SK-N-SH treated with all-trans-retinoic acid at 6 μM for 48 hours (cell line): ENCODE results near the gene ANKRD28.

Experiments
- ESRRG ChIP-seq: fragments of 250-450 bp; sonication (Bioruptor Pico); IDR thresholded peaks from 2 replicates; pipeline ENCODE4 v1.6.1; 2021; ENCODE audit warnings: mild to moderate bottlenecking
- PATZ1 ChIP-seq: fragments of 250-450 bp; sonication (Bioruptor Pico); IDR thresholded peaks from 2 replicates; pipeline ENCODE4 v1.8.0; 2020; ENCODE audit warnings: mild to moderate bottlenecking, moderate library complexity, borderline replicate concordance
- ZC3H10 ChIP-seq: fragments of 250-450 bp; sonication (Bioruptor Pico); IDR thresholded peaks from 2 replicates; pipeline ENCODE4 v1.5.1; 2021; ENCODE audit warnings: mild to moderate bottlenecking, moderate library complexity
- ZFP30 ChIP-seq: fragments of 450-650 bp; formaldehyde crosslinking; IDR thresholded peaks from 2 replicates; pipeline ENCODE4 v1.5.0; 2022; ENCODE audit warnings: mild to moderate bottlenecking, moderate library complexity

GRCh38 chr3:15724446-15724845 is 73.3 kb downstream of the ANKRD28 start:
- no peak for TF ChIP-seq ZC3H10 (CRISPR knock-in tag)
- TF ChIP-seq PATZ1 (CRISPR knock-in tag), result no peak
- no peak for TF ChIP-seq ESRRG (CRISPR knock-in tag)
- TF ChIP-seq ZFP30 (CRISPR knock-in tag), result no peak
